LNCAP (cell line): ENCODE measurements around the gene HUNK.

Experiments
- CTCF ChIP-seq: fragments of 450-650 bp; IDR thresholded peaks from 2 replicates; pipeline ENCODE4 v1.5.1; 2017; ENCODE audit warnings: mild to moderate bottlenecking

HUNK gene

GRCh38 chr21:31860851-31861250 lies 12.0 kb upstream of the HUNK start:
- TF ChIP-seq CTCF: no peak

- no peak for TF ChIP-seq CTCF
These were observed 10.7 kb upstream of the HUNK start for GRCh38 chr21:31862078-31862477.

GRCh38 chr21:31865429-31865970 lies 7.3 kb upstream of the HUNK start:
- TF ChIP-seq CTCF: no peak

GRCh38 chr21:31866077-31866511 lies 6.7 kb upstream of the HUNK start:
- TF ChIP-seq CTCF: peak; percentile 91

- no peak for TF ChIP-seq CTCF
These were observed 3.1 kb upstream of the HUNK start for GRCh38 chr21:31869750-31870149.

- TF ChIP-seq CTCF: no peak
These were observed 2.2 kb upstream of the HUNK start for GRCh38 chr21:31870472-31871193.

GRCh38 chr21:31872072-31872451 lies 758 bp upstream of the HUNK start:
- TF ChIP-seq CTCF: no peak
